Ecto neural progenitor cell (in vitro differentiated cells): ENCODE data around the gene KCTD12.
A peak's percentile ranks its signal among the peaks of the same experiment; 100 is the strongest.
"Not testable (repeated sequence)": the region's sequence is repeated elsewhere in the genome, so short reads cannot be mapped to it uniquely, and the experiment has no call there.

ENCODE experiments used
- DNase-seq: peaks from one replicate; pipeline ENCODE4 v3.0.0-alpha.2; 2018; ENCODE audit warnings: low spot score

KCTD12 gene

GRCh38 chr13:76886292-76887075 lies at the start of gene KCTD12:
TSS of gene KCTD12 (minus strand) at chr13:76886405. CDS start at chr13:76886148, 257 bp downstream.
- DNase-seq, result peak; percentile 86

- DNase-seq, result no peak
These were observed 48.5 kb upstream of the KCTD12 start for GRCh38 chr13:76934671-76935070.

GRCh38 chr13:76932076-76932475 lies 45.9 kb upstream of the KCTD12 start:
- DNase-seq, result no peak

GRCh38 chr13:76929851-76930374 lies 43.7 kb upstream of the KCTD12 start:
- no peak for DNase-seq

- no peak for DNase-seq
These were observed 43.1 kb upstream of the KCTD12 start for GRCh38 chr13:76929320-76929719.

GRCh38 chr13:76928456-76928855 lies 42.3 kb upstream of the KCTD12 start:
- no peak for DNase-seq

GRCh38 chr13:76927955-76928354 lies 41.8 kb upstream of the KCTD12 start:
- DNase-seq, result no peak

- DNase-seq, result no peak
These were observed 38.9 kb upstream of the KCTD12 start for GRCh38 chr13:76925115-76925514.

GRCh38 chr13:76921516-76921915 lies 35.3 kb upstream of the KCTD12 start:
- DNase-seq, result no peak

GRCh38 chr13:76917755-76918481 lies 31.7 kb upstream of the KCTD12 start:
- not testable (repeated sequence) for DNase-seq

- no peak for DNase-seq
These were observed 30.9 kb upstream of the KCTD12 start for GRCh38 chr13:76917095-76917494.

- DNase-seq, result no peak
These were observed 27.7 kb upstream of the KCTD12 start for GRCh38 chr13:76913898-76914297.

GRCh38 chr13:76912476-76912875 lies 26.3 kb upstream of the KCTD12 start:
- no peak for DNase-seq

GRCh38 chr13:76904507-76904906 lies 18.3 kb upstream of the KCTD12 start:
- no peak for DNase-seq

GRCh38 chr13:76903544-76904162 lies 17.4 kb upstream of the KCTD12 start:
- peak; percentile 71 for DNase-seq

- DNase-seq, result not testable (repeated sequence)
These were observed 12.9 kb upstream of the KCTD12 start for GRCh38 chr13:76899066-76899465.

GRCh38 chr13:76897171-76897570 lies 11.0 kb upstream of the KCTD12 start:
- not testable (repeated sequence) for DNase-seq

GRCh38 chr13:76894401-76895110 lies 8.4 kb upstream of the KCTD12 start:
- no peak for DNase-seq

GRCh38 chr13:76892488-76892887 lies 6.3 kb upstream of the KCTD12 start:
- no peak for DNase-seq

- DNase-seq, result no peak
These were observed 3.8 kb upstream of the KCTD12 start for GRCh38 chr13:76890021-76890420.

GRCh38 chr13:76889254-76889653 lies 3.0 kb upstream of the KCTD12 start:
- DNase-seq, result no peak

GRCh38 chr13:76888421-76888820 lies 2.2 kb upstream of the KCTD12 start:
- DNase-seq, result no peak
